Central memory CD8-positive, alpha-beta T cell (primary cell): Measurements from ENCODE around the gene SSC5D.

ENCODE experiments used
- ATAC-seq: fragments of 150-1000 bp; cut with Tn5 transposase; replicated peaks from 2 replicates; pipeline ENCODE4 v1.10.0; 2022; ENCODE audit warnings: mild to moderate bottlenecking, moderate FRiP score, moderate number of reproducible peaks; ENCODE audit not compliant: poor library complexity, severe bottlenecking; ENCODE audit errors: extremely low read depth
- DNase-seq, 2 donors: peaks; one replicate each; pipeline ENCODE4 v3.0.0; 2021; ENCODE audit warnings: low spot score in 2 of 2
- H3K27ac Mint-ChIP-seq: one replicate; pipeline ENCODE4 v1.8.0; 2022; ENCODE audit warnings: low read depth, mild to moderate bottlenecking, moderate library complexity, mixed read lengths
- H3K27me3 Mint-ChIP-seq: one replicate; pipeline ENCODE4 v1.8.0; 2022; ENCODE audit warnings: mixed read lengths
- H3K36me3 Mint-ChIP-seq: one replicate; pipeline ENCODE4 v1.8.0; 2022; ENCODE audit warnings: mild to moderate bottlenecking, moderate library complexity, mixed read lengths; ENCODE audit not compliant: insufficient read depth
- H3K4me1 Mint-ChIP-seq: one replicate; pipeline ENCODE4 v1.8.0; 2022; ENCODE audit warnings: mixed read lengths
- H3K4me3 Mint-ChIP-seq: one replicate; pipeline ENCODE4 v1.8.0; 2022; ENCODE audit warnings: mild to moderate bottlenecking, moderate library complexity, mixed read lengths
- H3K9me3 Mint-ChIP-seq: one replicate; pipeline ENCODE4 v1.8.0; 2022; ENCODE audit warnings: mixed read lengths

Gene SSC5D

DNA sequence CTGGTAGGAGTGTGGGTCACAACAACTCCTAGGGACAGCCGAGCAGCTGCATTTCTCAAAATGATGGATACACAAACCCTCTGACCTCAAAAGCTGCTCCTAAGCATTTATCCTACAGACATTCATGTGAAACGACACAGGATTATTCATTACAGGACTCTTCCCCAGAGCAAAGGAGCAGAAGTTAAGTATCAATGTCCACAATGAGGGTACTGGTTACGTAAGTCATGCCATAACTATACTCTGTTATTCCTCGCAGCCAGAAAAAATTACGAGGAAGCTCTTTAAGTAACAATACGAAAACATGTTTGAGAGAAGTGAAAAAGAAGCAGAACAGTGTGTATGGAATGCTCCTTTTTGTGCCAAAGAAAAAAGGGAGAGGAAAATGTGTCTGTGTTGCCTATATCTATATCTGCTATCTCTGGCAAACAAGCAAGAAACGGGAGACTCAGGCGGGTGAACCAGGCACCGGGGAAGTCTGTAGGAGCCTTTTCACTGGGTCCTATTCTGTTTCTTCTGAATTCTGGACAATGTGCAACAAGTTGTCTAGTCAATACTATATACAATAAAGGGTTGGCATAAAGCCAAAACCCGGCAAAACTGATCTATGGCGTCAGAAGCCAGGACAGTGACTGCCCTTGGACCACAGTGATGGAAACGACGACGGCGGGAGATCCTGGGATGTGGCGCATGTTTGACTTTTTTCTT, 28.1 kb upstream of the SSC5D start:
- Mint-ChIP-seq H3K27me3 (peaks cover under 1% of the 10 kb centered on the region), H3K36me3 (peaks cover 6% of the 10 kb centered on the region), H3K4me3 (peak overlapping the region; percentile 87), H3K4me1 (peaks cover 25% of the 10 kb centered on the region), H3K27ac (no peak overlapping the region), H3K9me3 (no peaks in the 10 kb centered on the region)
- ATAC-seq (no peak), DNase-seq (no peak)

DNA sequence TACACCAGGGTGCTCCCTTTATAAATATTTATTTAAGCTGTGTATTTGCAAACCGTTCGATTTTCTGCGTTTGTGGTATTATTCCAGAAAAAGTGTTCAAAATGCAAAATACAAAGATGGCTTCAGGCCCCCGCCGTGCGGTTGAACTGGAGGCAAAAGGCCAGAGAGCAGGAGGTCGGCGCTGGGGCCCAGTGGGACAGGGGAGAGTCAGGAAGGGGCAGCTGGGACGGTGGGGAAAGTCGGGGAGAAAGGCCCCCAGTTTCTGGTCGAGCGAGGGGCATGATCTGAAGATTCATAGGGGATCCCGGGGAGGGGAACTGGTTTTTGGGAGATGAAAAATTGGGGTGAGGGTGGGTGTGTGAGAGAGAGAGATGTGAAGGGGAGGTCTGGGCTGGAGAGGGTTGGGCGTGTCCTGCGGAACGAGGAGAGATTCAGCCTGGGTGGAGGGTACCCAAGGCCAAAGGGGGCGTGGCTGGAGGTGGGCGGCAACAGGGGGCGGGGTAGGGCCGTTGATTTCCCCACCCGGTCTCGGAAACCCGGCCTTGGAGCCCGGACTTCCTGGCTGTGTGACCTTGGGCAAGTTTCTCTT, 27.5 kb upstream of the SSC5D start:
- Mint-ChIP-seq H3K4me3 (peak overlapping the region; percentile 87), H3K4me1 (peaks cover 25% of the 10 kb centered on the region), H3K9me3 (no peaks in the 10 kb centered on the region), H3K27me3 (no peaks in the 10 kb centered on the region), H3K36me3 (peaks cover 6% of the 10 kb centered on the region), H3K27ac (no peak overlapping the region)
- DNase-seq = no peak
- no peak for ATAC-seq

DNA sequence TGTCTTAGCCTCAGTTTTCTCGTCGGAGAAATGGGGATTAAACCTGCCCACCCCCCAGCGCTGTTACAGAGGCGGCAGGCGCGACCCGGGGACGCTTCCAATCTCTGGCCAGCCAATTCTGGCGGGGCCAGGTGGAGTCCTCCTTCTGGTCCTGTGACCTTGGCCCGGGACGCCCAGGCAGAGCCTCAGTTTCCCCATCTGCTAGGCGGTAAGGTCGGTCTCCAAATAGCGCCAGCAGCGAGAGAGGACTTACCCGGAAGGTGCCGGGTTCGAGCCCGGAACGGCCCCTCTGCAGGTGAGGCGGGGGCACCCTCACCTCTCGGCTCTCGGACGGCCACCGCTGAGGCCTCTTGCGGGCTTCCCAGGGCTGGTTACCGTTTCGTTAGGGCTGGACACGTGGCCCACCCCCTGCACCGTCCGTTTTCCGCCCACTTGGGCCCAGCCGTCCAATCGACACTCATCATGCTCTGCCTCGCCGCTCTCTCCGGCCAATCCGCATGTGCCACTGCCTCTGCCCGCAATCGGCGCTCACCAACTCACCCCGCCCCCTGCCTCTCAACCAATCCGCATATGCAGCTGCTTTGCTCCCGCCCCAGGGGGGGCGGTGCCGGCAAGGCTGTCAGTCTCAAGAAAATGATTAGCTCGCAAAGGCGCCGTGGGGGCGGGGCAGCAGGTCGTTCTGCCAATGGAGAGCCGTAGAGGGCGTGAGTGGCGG, 26.8 kb upstream of the SSC5D start, which contains the start of gene ISOC2:
TSS of gene ISOC2 (minus strand) at position 384 of the 715 bp plus-strand sequence. CDS start 5,156 bp downstream, outside the sequence.
- Mint-ChIP-seq H3K27ac (peak within 1 kb of the TSS; percentile 86), H3K36me3 (peaks cover 6% of the 10 kb centered on the region), H3K27me3 (no peaks in the 10 kb centered on the region)

DNA sequence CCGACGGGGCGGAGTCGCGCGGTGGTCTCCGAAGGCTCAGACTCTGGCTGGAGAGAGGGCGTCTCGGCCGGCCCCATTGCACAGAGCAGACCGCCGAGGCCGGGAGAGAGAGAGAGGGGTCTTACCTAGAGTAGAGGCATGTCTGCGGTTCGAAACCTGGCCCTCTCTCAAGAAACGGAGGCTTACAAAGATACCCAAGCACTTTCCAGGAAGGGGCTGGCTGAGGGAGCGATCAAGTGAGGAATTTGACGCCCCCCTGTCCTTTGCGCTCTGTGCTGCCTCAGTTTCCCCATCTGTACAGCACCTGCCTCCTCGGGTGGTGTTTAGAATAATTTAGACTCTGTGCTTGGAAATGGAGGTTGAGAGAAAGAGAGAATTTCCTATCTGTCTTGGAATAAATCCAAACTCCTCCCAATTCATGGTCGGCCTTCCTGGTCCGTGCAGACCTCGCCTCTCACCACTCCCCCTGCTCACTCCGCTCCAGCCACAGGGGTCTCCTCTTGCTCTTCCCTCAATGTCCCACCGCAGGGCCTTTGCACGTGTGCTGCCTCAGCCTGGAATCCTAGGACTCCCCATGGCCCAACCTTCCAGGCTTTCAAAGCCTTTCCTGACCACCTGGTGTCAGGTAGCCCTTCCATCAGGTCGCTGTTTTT, 26.1 kb upstream of the SSC5D start:
- Mint-ChIP-seq H3K4me3 (peak overlapping the region; percentile 87), H3K27ac (peak overlapping the region; percentile 86), H3K27me3 (no peaks in the 10 kb centered on the region), H3K36me3 (peaks cover 6% of the 10 kb centered on the region), H3K4me1 (peaks cover 25% of the 10 kb centered on the region), H3K9me3 (no peaks in the 10 kb centered on the region)
- no peak for ATAC-seq
- no peak for DNase-seq

More for the DNA sequence above, 26.8 kb upstream of the SSC5D start, which contains the start of gene ISOC2:
- DNase-seq (peak; percentile 100), ATAC-seq (peak; percentile 95)
- H3K9me3 Mint-ChIP-seq = no peaks in the 10 kb centered on the region
- H3K4me3 Mint-ChIP-seq = peak within 1 kb of the TSS; percentile 87
- H3K4me1 Mint-ChIP-seq = peaks cover 25% of the 10 kb centered on the region

DNA sequence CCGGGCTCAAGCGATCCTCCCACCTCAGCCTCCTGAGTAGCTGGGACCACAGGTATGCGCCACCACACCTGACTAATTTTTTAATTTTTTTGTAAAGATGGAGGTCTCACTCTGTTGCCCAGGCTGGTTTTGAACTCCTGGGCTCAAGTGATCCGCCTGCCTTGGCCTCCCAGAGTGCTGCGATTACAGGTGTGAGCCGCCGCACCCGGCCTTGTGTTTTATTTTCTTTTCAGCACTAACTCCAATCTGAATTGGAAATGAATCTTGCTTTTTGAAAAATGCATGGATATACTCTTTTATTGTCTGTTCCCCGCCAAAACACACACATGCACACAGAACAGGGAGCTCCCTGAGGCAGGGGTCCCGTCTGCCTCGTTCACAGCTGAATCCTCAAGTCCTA, 25.5 kb upstream of the SSC5D start:
- Mint-ChIP-seq H3K4me3 (peak overlapping the region; percentile 87), H3K4me1 (peaks cover 25% of the 10 kb centered on the region), H3K36me3 (peaks cover 7% of the 10 kb centered on the region), H3K9me3 (no peaks in the 10 kb centered on the region), H3K27me3 (no peaks in the 10 kb centered on the region), H3K27ac (peak overlapping the region; percentile 86)
- no peak for ATAC-seq
- DNase-seq = no peak

DNA sequence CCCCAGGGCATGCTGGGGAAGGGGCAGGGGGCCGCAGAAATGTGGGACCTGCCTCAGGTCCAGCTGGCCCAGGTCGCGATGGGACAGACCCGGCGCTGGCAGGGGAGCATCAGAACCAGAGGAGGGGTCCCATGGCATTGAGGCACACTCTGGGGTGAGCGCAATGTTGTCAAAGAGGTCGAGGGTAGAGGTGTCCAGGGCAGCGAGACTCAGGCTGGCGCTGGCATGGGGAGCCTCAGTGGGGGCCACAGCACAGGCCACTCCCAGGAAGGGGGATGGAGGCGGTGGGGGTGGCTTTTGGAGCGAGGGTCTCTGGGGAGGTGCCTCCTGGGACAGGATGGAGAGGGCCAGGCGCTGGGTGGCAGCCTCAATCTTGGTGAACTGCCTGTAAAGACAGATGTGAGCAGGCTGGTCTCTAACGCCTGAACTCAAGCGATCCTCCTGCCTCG, 24.6 kb upstream of the SSC5D start:
- Mint-ChIP-seq H3K4me3 (no peak overlapping the region), H3K9me3 (no peaks in the 10 kb centered on the region), H3K4me1 (peaks cover 25% of the 10 kb centered on the region), H3K36me3 (peaks cover 7% of the 10 kb centered on the region), H3K27me3 (no peaks in the 10 kb centered on the region), H3K27ac (no peak overlapping the region)
- no peak for DNase-seq
- ATAC-seq = no peak

DNA sequence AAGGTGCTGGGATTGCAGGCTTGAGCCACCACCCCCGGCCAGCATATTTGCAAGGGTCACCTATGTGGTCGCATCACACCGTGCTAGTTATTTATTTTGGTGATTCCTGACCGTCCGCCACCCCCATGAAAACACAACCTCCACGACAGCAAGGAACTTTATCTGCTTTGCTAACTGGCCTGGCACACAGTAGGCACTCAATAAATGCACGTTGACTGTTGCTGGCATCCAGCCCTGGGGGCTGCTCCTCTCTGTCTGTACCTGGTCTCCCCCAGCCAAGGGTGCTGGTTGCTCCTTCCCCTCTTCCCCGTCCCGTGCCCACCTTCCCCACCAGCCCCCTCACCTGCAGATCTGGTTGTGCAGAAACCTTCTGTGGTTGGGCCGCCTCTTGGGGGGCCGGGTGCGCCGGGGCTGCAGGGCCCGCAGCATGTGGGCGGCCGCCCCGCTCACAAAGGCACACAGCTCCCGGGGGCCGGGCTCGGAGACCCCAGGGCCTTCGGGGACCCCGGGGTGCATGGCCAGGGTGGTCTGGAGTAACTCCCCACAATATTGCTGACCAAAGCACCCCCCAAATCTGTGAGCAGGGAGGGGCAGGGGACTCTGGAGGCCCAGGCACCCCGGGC, 24.1 kb upstream of the SSC5D start:
- Mint-ChIP-seq H3K36me3 (peaks cover 7% of the 10 kb centered on the region), H3K27ac (no peak overlapping the region), H3K27me3 (no peaks in the 10 kb centered on the region), H3K4me3 (no peak overlapping the region), H3K9me3 (no peaks in the 10 kb centered on the region), H3K4me1 (peaks cover 25% of the 10 kb centered on the region)
- ATAC-seq (no peak), DNase-seq (no peak)

DNA sequence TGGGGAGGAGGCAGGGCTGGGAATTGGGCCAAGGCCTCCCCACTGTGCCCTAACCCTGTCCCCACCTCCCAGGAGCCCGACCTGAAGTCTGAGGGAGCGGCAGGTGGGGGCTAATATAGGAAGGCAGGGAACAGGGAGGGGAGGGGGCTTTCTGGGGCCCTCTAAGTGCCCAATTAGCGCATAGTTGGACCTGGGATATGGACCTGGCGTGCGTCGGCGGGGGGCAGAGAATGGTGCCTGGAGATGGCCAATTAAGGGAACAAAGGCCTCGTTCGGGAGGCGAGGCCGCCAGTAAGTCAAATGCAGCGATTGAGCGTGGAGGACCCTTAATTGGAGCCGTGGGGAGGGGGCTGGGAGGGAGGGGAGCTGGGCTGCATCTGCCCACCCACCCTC, 23.6 kb upstream of the SSC5D start, which contains the start of gene C19orf85:
TSS of gene C19orf85 (minus strand) at position 90 of the 393 bp plus-strand sequence. CDS start 197 bp downstream, outside the sequence.
- H3K9me3 Mint-ChIP-seq = no peaks in the 10 kb centered on the region
- no peak within 1 kb of the TSS for H3K4me3 Mint-ChIP-seq
- peaks cover 25% of the 10 kb centered on the region for H3K4me1 Mint-ChIP-seq
- no peak for ATAC-seq
- DNase-seq = no peak
- no peak within 1 kb of the TSS for H3K27ac Mint-ChIP-seq
- no peaks in the 10 kb centered on the region for H3K27me3 Mint-ChIP-seq
- H3K36me3 Mint-ChIP-seq = peaks cover 7% of the 10 kb centered on the region

DNA sequence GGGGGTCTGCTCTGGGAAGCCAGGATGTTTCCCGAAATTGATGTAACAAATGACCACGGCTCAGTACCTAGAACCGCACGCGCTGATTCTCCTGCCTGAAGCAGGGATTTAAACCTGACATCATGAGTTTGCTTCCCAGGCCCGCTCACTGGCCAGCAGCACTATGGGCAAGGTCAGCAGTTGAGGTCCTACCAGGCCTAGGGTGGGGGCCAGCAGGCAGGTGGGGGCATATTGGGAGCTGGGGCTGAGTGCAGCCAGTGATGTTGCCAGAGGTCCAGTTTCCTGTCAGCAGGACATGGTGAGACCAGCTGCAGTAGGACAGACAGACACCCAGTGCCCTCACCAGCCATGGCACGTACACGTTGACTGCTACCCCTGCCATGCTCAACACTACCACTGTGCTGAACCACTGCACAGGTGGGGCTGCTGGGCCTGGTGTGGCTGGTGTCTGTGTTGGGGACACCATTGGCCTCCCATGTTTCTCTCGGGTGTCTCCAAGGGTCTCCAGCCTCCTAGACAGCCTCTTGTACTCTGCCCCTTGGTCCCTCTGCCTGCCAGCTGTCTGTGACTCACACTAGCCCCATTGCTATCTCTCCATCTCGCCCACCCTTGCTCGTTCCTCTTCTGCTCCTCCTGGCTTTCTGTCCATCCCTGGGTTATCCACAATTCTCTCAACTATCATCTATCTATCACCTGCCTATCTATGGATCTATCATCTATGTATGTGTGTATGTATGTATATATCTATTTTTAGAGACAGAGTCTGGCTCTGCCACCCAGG, 22.6 kb upstream of the SSC5D start:
- no peak overlapping the region for H3K4me3 Mint-ChIP-seq
- ATAC-seq = no peak
- H3K36me3 Mint-ChIP-seq = peaks cover 7% of the 10 kb centered on the region
- H3K27ac Mint-ChIP-seq = no peak overlapping the region
- no peaks in the 10 kb centered on the region for H3K27me3 Mint-ChIP-seq
- no peak for DNase-seq
- peaks cover 17% of the 10 kb centered on the region for H3K4me1 Mint-ChIP-seq
- no peaks in the 10 kb centered on the region for H3K9me3 Mint-ChIP-seq

DNA sequence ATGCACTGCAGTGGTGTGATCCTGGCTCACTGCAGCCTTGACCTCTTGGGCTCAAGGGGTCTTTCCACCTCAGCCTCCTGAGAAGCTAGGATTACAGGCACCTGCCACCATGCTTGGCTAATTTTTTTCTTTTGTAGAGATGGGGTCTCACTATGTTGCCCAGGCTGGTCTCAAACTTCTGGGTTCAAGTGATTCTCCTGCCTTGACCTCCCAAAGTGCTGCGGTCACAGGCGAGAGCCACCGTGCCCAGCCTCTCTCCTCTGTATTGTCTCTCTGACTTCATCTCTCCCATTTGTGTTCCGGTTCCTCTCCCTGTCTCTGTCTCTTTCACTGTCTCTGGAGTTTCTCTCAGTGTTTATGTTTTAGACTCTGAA, 22.0 kb upstream of the SSC5D start:
- Mint-ChIP-seq H3K27ac (no peak overlapping the region), H3K4me3 (no peak overlapping the region), H3K4me1 (peaks cover 12% of the 10 kb centered on the region), H3K9me3 (no peaks in the 10 kb centered on the region), H3K36me3 (peaks cover 6% of the 10 kb centered on the region), H3K27me3 (no peaks in the 10 kb centered on the region)
- no peak for DNase-seq
- ATAC-seq = no peak

DNA sequence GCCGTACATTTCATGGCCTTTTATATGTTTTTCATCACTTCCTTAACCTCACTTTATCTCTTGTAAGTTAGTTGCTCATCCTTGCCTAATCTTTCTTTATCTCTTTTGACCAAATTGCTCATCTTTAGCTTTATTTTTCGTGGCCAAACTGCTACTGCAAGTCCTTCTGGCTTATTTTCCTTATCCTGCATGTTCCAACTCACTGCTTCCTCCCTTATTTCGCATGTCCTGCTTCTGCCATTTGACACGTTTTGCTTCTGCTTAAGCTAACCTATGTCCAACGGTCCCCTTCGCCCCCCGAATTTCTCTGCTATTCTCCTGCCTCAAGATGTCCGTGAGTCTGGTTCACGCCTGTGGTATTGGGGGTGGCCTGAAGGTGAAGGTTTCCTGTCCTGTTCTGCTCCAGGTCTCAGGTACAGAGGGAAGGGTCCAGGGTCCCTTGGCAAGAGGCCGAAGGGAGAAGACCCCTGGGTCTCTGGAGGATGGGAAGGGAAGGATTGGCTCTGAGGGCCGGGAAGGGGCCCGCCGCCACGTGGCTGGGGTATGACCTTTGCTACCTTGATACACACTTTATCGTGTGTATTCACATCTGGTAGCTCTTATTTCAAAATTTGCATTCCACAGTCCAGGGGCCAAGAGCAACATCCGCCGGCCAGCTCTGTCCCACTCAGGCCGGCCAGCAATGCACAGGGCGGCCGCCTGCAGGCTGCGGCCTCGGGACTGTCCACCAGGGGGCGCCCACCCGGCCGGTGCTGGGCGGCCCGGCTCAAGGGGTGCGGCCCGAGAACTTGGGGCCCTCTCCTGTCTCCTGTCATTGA, 20.8 kb upstream of the SSC5D start:
- Mint-ChIP-seq H3K27ac (no peak overlapping the region), H3K4me1 (peaks cover 1% of the 10 kb centered on the region), H3K9me3 (no peaks in the 10 kb centered on the region), H3K27me3 (no peaks in the 10 kb centered on the region), H3K4me3 (no peak overlapping the region), H3K36me3 (peaks cover 2% of the 10 kb centered on the region)
- ATAC-seq (peak; percentile 40), DNase-seq (peak; percentile 38 to 66)
